HG02759 (cell line): ENCODE results near the gene DKK3.

ENCODE experiments used
- ATAC-seq: cut with Tn5 transposase; IDR thresholded peaks from one replicate; pipeline ENCODE4 v1.9.1; 2021; ENCODE audit warnings: mild to moderate bottlenecking, moderate library complexity; ENCODE audit not compliant: unreplicated experiment

The DKK3 gene

DNA sequence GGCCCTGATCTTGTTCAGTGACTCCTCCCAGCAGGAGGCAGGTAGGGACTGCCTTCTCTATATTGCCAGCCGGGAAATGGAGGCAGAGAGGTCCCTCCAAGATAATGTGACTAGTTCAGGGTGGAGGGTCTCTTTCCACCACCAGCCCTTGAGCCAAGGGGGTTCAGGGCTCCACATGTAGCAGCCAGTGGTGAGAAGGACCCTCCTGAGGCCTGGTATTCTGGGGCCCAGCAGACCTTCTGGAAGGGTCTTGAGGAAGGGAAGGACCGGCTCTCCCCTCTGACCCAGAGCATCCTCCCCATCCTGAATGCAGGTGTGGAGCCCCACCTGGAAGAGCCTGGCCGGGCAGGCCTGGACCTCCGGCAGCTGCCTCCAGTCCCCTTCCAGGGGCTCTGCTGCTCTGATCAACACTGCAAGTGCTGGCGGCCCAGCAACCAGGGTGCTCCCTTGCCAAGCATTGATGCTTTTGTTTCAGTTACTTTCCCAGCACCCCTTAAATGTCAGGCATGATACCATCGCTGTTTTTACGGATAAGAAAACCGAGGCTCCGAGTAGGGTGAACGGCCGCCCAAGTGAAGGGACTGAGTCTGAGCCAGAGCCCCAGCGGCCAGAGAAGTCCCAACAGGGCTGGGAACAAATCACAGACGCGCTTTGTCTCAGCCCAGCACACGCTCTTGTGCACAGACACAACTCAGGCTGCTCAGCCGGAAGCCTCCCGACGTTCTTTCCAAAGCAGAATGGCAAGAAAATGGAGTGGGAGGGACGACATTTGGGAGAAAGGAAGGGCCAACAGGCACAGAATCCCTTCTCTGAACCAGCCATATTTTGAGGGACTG is 38.8 kb downstream of the DKK3 start:
- ATAC-seq: no peak

- ATAC-seq: no peak
These were observed 39.7 kb downstream of the DKK3 start for GRCh38 chr11:11968511-11969280.

DNA sequence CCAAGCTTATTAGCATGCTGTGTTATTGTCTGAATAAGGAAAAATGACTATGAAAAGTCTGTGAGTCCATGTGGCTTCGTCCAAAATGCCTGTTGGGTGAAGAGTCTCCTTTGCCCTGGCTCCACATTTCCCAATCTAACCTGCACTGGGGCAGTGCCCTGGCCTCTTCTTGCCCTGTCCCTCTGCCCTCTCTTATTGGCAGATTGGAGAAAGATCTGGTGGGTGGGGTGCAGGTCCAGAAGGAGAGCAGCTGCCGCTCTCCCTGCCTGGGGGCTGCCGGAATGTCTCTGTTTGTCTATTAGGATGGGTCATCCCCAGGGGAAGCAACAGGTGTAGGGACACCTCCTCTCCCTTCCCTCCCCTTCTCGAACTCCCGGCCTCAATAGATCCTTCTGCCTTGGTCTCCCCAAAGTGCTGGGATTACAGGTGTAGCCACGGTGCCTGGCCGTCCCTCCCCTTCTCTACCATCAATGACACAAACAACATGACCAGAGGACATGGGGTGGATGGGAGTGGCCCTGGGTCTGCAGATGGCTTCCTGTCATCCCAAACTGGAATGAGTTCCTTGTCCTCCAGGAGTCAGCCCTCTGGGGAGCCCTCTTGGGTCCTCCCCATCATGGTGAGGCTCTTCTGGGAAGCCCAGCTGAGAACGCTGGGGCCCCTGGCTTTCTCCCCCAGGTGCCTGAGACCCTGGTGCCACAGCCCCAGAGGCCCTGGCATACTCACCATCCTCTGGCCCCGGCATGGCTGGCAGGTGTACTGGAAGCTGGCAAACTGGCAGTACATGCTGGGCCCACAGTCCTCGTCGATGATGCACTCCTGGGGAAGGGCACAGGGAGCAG is 40.5 kb downstream of the DKK3 start:
- no peak for ATAC-seq

GRCh38 chr11:11966826-11967668 is 41.4 kb downstream of the DKK3 start:
- ATAC-seq: peak; percentile 97

GRCh38 chr11:11966354-11966741 is 42.1 kb downstream of the DKK3 start:
- no peak for ATAC-seq

DNA sequence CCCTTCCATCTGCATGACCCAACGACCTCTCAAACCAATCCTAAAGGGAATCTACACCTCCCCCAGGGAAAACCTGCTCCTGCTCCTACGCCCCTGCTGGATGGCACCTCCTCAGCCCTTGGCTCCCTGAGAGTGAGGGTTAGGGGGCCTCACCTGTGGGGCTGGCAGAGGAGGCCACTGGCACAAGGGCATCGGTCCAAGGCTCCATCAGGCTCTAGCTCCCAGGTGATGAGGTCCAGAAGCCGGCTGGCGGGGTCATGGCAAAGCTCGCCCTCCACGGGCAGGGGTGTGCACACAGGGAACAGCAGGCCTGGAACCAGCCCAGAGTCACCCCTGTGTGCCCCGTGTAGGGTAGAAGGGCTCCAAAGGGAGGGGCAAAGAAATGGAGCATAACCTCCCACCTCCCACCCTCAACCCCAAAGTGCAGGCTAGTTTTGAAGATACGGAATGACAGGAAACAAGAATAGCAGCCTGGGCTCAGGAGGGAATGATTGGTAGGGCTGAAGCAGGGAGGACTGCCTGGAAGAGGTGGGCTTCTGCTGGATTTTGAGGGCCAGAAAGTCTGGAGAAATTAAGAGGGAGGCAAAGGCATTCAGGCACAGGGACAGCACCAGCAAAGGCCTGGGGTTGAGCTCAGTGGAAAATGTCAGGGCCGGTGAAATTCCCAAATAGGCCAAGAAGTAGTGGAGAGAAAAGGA is 42.6 kb downstream of the DKK3 start:
- ATAC-seq: no peak

GRCh38 chr11:11965192-11965591 is 43.2 kb downstream of the DKK3 start:
- ATAC-seq: no peak

DNA sequence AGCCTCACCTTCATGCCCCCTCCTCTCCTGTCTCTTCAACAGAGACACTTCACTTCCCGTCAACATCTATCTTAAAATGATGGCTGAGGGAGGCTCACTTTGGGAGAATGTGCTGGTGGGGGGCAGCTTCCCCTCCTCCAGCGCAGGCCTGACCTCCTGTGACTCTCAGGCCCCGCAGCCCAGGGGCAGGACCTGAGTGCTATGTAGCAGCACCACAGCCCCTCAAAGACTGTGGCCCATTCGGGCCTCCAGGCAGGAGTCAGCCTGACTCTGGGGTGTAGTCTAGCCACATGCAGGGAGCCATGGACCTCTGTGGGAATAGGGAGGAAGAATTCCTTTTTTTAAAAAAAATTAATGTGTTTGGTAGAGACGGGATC is 43.7 kb downstream of the DKK3 start:
- no peak for ATAC-seq

DNA sequence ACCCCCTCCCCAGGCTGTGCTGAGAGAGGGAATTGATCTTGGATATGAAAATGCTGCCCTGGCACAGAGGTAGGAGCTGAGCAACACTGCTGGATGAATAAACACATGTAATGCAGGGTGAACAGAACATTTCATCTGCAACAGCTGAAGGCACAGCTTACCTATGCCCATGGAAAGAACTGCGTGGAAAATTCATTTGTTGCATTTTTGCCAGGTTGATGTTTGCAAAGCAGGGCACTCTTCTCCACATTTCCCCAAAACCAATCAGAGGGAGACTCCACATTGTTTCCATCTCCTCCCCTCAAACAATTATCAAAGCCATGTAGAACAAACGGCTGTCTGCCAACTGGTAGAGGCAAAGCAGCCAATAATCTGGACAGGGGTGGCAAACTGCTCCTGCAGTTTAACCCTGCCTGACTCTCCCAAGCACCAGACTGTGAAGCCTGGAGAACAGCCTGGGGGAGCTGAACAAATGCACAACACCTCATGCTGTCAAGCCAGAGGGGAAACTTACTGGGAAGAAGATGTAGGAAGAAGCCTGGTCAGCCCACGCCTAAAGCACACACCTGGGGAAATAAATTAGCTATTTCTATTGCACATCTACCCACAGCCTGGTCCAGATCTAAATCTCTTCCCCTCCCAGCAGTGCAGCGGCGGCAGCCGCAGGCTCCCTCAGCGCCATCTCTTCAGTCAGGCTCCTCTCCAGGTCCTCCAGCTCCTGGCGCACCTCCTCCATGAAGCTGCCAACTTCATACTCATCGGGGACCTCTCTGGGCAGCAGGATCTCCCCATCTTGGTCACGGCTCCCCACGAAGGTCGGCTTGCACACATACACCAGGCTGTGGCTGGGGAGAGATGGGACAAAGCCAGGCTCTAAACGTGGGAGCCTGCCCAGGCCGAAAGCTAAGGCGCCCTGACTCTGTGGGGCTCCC is 44.3 kb downstream of the DKK3 start:
- ATAC-seq: no peak

GRCh38 chr11:11963067-11963466 is 45.4 kb downstream of the DKK3 start:
- no peak for ATAC-seq

DNA sequence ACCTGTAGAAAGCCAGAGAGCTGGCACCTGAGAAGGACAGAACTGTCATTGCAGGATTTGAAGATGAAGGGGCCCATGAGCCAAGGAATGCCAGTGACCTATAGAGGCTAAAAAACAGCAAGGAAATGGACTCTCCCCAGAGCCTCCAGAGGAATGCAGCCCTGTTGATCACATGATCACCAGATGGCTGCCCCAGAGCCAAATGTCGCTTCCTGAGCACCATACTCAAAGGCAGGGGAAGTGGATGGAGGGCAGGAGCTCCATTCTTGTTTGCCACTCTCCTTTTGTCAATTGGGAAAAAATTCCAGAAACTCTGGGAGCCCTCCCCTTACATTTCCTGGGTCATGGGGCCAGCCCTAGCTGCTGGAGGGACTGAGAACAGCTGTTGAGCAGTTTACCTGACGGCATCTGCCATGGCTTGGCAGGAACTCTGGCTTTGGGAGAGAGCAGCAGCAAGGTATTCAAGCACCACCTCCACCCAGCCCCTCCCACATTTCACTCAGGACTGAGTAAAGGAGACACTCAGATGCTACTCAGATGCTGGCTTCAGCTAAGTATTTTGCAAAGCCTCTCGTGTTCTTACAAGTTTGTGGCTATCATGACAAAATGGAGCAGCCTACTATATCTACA is 46.9 kb downstream of the DKK3 start:
- ATAC-seq: no peak

DNA sequence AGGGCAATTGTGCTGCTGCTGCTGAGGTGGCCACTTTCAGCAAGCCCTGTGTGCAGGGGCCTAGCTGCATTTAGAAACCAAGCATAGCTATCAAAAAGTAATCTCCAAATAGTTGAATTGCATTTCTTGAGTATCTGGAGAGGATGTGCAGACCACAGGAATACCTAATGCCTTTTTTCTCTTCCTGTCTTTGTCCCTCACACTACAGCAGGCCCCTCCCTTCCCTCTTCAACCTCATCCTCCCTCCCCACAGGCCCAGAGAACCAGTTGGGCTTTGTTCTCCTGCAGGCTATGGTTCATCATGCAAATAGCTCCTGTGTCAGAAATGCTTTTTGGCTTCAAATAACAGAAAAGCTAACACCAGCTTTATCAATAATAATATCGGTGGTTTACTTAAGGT is 47.7 kb downstream of the DKK3 start:
- ATAC-seq: no peak

DNA sequence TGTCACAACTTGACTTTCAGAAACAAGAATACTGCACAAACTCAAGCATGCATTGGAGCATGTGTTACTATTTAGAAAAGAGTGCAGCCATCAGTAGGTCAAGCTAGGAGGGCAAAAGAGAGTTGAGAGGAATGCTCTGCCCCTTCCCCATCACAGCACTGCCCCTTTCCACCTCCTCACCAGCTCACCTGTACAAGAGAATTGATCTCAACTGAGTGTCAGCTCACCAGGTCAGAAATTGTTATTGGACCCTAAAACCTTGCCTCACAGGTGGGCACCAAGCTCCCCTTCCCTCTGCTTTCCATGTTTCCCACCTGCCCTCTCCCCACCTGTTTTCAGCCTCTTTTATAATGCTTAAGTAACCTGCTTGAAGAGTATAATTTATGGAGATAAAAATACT is 48.8 kb downstream of the DKK3 start:
- ATAC-seq: no peak

DNA sequence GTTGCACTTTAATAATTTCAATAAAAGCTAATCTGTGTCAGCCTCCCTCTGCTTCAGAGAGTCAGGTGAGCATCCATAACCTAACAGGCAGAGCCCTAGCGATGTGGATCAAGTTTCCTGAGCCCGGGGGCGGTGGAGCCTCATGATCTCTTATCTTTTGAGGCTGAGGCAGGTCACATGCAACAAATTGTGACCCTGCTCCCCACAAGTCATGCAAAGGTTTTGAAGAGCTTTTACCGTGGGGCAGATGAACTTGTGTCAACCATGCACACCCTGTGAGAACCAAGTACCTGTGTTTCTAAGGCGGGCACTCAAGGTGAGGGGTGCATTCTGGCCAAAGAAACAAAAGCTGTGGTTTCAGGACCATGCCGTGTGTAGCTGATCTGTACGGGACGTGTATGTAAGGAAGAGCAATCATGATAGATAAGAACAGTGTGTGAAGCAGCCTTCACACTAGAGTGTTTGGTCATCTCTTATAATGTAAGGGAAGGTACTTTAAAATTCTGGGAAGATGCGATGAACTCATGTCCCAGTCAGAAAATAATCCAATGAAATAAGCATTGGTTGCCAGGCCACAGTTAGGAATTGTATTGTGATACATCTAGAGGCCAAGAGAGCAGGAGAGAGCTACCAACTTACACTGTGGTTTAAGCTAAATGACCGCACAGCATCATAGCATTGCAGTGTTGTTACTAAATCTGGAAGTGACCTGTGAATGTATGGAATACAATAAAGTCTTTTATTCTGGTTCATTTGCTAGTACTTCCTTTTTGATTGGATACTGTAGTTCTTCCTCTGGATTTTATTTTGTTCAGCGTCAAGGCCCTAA is 49.8 kb downstream of the DKK3 start:
- no peak for ATAC-seq

DNA sequence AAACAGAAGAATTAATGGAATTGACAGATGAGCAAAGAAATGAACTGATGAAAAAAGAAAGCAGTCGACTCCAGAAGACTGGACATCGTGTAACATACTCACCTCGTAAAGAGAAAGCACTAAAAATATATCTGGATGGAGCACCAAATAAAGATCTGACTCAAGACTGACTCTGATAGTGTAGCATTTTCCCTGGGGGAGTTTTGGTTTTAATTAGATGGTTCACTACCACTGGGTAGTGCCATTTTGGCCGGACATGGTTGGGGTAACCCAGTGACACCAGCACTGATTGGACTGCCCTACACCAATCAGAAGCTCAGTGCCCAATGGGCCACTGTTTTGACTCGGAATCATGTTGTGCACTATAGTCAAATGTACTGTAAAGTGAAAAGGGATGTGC is 52.4 kb downstream of the DKK3 start:
- no peak for ATAC-seq

- ATAC-seq: no peak
These were observed 56.4 kb downstream of the DKK3 start for GRCh38 chr11:11952036-11952435.

DNA sequence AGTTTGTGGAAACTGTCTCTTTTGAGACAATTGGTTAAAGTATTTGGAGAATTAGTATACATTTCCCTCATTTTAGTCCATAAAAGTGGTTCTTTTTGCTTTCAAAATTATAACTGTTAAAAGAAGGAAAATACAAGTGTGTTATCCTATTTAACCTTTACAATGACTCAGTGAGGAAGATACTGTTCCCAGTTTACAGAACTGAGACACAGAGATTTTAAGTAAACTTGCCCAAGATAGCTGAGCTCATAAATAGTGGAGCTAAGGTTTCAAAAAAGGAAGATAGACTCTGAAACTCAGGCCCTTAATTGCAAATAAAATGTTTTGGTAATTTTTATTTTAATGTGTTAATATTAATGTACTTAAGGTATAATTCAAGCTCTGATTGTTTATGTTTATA is 58.9 kb downstream of the DKK3 start:
- ATAC-seq: no peak
